ENCODE measurements around the gene DCBLD2. TPM values are rescaled to one million over a fixed set of nuclear protein-coding genes. Genes with fewer than 3 reads are reported as not detected.

The DCBLD2 gene
- total RNA-seq, 2 experiments from 2014 or later: 11.9 to 12.0 TPM

DNA sequence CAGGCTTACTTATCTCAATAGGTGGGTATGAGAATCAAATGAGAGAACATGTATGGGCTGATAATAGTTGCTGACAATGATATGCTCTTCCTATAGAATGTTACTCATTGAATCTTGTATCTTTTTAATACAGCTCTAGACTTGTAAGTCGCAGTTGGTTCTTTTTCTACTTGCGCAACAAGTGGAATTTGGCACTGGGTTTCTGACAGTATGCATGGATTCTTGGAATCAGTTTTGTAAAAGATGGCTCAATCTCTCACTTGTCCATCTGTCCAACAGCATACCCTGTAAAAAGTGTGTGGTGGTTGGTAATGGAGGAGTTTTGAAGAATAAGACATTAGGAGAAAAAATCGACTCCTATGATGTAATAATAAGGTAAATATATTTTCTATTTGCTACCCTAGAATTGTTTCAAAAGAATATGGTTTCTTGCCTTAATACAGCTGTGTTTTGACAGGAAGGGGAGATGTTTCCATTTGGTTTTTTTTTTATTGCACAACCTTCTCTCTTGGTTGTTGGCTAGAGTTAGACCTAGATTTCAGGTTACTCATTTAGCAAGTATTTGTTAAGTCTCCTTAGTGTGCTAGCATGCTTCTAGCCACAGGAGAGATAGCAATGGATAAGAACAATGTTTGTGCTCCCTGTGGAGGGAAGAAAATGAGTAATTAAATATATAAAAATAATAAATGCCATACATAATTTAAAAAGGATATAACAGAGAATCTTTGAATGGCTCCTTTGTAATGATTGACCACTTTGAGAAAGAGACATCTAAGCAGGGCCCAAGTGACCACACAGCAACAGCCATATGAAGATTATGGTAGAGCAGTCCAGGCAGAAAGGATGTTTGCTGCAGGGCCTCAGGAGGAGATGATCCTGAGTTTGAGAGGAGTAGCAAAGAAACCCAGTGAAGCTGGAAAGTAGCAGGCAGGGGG lies 116.6 kb downstream of the DCBLD2 start:
- CTCF ChIA-PET (ENCODE audit: unreplicated experiment): no interaction called here
- BruUV-seq (replicated peaks): no TSS peak

DNA sequence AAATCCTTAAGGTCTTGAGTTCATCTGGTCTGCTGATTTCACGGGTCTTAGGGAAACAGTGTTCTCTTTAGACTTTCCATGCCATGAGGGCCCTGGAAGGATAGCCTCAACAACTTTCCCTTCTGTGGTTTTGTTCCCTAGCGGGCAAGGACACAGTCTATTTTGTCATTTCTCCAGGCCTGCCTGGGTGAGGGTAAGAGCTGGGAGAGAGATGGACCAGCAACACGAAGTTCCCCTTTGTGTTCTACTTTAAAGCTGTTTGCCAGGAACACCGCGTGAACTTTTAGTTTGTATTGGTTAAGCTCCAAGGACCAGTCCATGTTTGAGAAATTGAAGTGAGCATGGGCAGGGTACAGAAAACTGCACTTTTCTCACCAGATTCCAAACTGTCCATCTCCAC lies 117.5 kb downstream of the DCBLD2 start:
- Histone ChIP-seq H2AFZ (ENCODE audit: low read length) (no peak overlapping the region), H3K36me3 (ENCODE audit: insufficient read depth, low read length) (no peaks in the 10 kb centered on the region), H3K27ac (ENCODE audit: low read depth, low read length, poor library complexity, severe bottlenecking) (no peak overlapping the region), H3K4me1 (ENCODE audit: insufficient read depth, low read length, poor library complexity, severe bottlenecking) (no peaks in the 10 kb centered on the region), H4K20me1 (ENCODE audit: insufficient read depth, low read length) (no peaks in the 10 kb centered on the region), H3K4me3 (ENCODE audit: low read depth, low read length, poor library complexity, severe bottlenecking) (no peak overlapping the region), H3K79me2 (ENCODE audit: insufficient read depth, low read depth, low read length) (no peaks in the 10 kb centered on the region), H3K9me3 (ENCODE audit: low read length) (no peaks in the 10 kb centered on the region), H3K9me2 (ENCODE audit: insufficient read depth, low read length) (no peaks in the 10 kb centered on the region), H3K4me2 (ENCODE audit: low read length) (no peak overlapping the region)
- DNase-seq (ENCODE audit: low spot score): no peak
- no TSS peak for BruUV-seq (replicated peaks)
- ChIA-PET CTCF (ENCODE audit: unreplicated experiment) (no interaction called here), POLR2A (no interaction called here)
- intact Hi-C loops (cut with micrococcal nuclease; ENCODE audit: unreplicated experiment): no loop called here
- TF ChIP-seq, protein P1, sequence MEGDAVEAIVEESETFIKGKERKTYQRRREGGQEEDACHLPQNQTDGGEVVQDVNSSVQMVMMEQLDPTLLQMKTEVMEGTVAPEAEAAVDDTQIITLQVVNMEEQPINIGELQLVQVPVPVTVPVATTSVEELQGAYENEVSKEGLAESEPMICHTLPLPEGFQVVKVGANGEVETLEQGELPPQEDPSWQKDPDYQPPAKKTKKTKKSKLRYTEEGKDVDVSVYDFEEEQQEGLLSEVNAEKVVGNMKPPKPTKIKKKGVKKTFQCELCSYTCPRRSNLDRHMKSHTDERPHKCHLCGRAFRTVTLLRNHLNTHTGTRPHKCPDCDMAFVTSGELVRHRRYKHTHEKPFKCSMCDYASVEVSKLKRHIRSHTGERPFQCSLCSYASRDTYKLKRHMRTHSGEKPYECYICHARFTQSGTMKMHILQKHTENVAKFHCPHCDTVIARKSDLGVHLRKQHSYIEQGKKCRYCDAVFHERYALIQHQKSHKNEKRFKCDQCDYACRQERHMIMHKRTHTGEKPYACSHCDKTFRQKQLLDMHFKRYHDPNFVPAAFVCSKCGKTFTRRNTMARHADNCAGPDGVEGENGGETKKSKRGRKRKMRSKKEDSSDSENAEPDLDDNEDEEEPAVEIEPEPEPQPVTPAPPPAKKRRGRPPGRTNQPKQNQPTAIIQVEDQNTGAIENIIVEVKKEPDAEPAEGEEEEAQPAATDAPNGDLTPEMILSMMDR (conservative IDR thresholded peaks at IDR 0.05; ENCODE audit: low read length): no peak
- no peak for TF ChIP-seq EZH2phosphoT487 (IDR thresholded peaks at IDR 0.05; ENCODE audit: borderline replicate concordance, low read depth, low read length)

More for the DNA sequence above, 116.6 kb downstream of the DCBLD2 start:
- intact Hi-C loops (cut with micrococcal nuclease; ENCODE audit: unreplicated experiment): no loop called here
- H3K4me2 ChIP-seq (ENCODE audit: low read length): no peak overlapping the region
- no peaks in the 10 kb centered on the region for H3K79me2 ChIP-seq (ENCODE audit: insufficient read depth, low read depth, low read length)
- H3K9me3 ChIP-seq (ENCODE audit: low read length): no peaks in the 10 kb centered on the region
- TF ChIP-seq, protein P1 (conservative IDR thresholded peaks at IDR 0.05; ENCODE audit: low read length): no peak
- no peak for TF ChIP-seq EZH2phosphoT487 (IDR thresholded peaks at IDR 0.05; ENCODE audit: borderline replicate concordance, low read depth, low read length)
- H3K36me3 ChIP-seq (ENCODE audit: insufficient read depth, low read length): no peaks in the 10 kb centered on the region
- no peak for DNase-seq (ENCODE audit: low spot score)
- no peaks in the 10 kb centered on the region for H3K4me1 ChIP-seq (ENCODE audit: insufficient read depth, low read length, poor library complexity, severe bottlenecking)
- no peaks in the 10 kb centered on the region for H3K9me2 ChIP-seq (ENCODE audit: insufficient read depth, low read length)
- no peak overlapping the region for H3K4me3 ChIP-seq (ENCODE audit: low read depth, low read length, poor library complexity, severe bottlenecking)
- no peaks in the 10 kb centered on the region for H4K20me1 ChIP-seq (ENCODE audit: insufficient read depth, low read length)
- H2AFZ ChIP-seq (ENCODE audit: low read length): no peak overlapping the region
- H3K27ac ChIP-seq (ENCODE audit: low read depth, low read length, poor library complexity, severe bottlenecking): no peak overlapping the region
- POLR2A ChIA-PET: interaction anchor here (1.6 kb wide), 1 partner anchor 193 kb away, joined by 3 read pairs; no protein-coding TSS in a partner anchor

Data from OCI-LY7 (cell line).